Caco-2 (cell line): ENCODE data around the gene PCDHGB2. TPM values are rescaled to one million over a fixed set of nuclear protein-coding genes. Genes with fewer than 3 reads are reported as not detected.

Experiments
- BruUV-seq: library from RNA; stranded (reverse); fragments of 400-500 nt; replicated peaks from 2 replicates; lab custom pipeline; 2021; lab: Mats Ljungman, UMichigan
- CTCF ChIA-PET: fragments of 300-600 bp; sonication (Branson Sonifier 250); formaldehyde crosslinking; loops from one replicate; lab custom pipeline; 2022; ENCODE audit warnings: antibody characterized with exemption; lab: Charles Lee
- POLR2A ChIA-PET: fragments of 300-600 bp; sonication (Branson Sonifier 250); formaldehyde crosslinking; loops from one replicate; lab custom pipeline; 2022; ENCODE audit warnings: antibody characterized with exemption; lab: Charles Lee
- DNase-seq, 2 experiments: peaks; one replicate each; pipeline versions ENCODE4 v3.0.0 to v3.0.0-alpha.2; 2020 to 2022
- H3K27me3 ChIP-seq: replicated peaks from 2 replicates; pipeline ENCODE4 v1.6.0; 2011; ENCODE audit warnings: low read length; ENCODE audit not compliant: control insufficient read depth, insufficient read depth
- H3K36me3 ChIP-seq: 2 replicates; pipeline ENCODE4 v1.5.1; 2011; ENCODE audit warnings: low read length; ENCODE audit not compliant: control insufficient read depth, insufficient read depth
- H3K4me1 ChIP-seq: fragments of 250-450 bp; sonication (Bioruptor Pico); 2 replicates; pipeline ENCODE4 v1.5.1; 2020; ENCODE audit warnings: mild to moderate bottlenecking
- H3K4me3 ChIP-seq: 2 replicates; pipeline ENCODE4 v1.5.1; 2011; ENCODE audit warnings: low read depth, mild to moderate bottlenecking, control low read depth, low read length
- H3K9me3 ChIP-seq: fragments of 250-450 bp; sonication (Bioruptor Pico); 2 replicates; pipeline ENCODE4 v1.5.1; 2020; ENCODE audit warnings: mild to moderate bottlenecking, moderate library complexity
- H3K27ac Mint-ChIP-seq: one replicate; pipeline ENCODE4 v1.8.0; 2022; ENCODE audit warnings: mixed read lengths; ENCODE audit not compliant: unreplicated experiment
- H3K27me3 Mint-ChIP-seq: one replicate; pipeline ENCODE4 v1.8.0; 2022; ENCODE audit warnings: mixed read lengths; ENCODE audit not compliant: insufficient read depth, unreplicated experiment
- H3K36me3 Mint-ChIP-seq: one replicate; pipeline ENCODE4 v1.8.0; 2022; ENCODE audit warnings: mild to moderate bottlenecking, mixed read lengths; ENCODE audit not compliant: insufficient read depth, unreplicated experiment
- H3K4me1 Mint-ChIP-seq: one replicate; pipeline ENCODE4 v1.8.0; 2022; ENCODE audit warnings: low read depth, mixed read lengths; ENCODE audit not compliant: unreplicated experiment
- H3K4me3 Mint-ChIP-seq: one replicate; pipeline ENCODE4 v1.8.0; 2022; ENCODE audit warnings: mild to moderate bottlenecking, moderate library complexity, mixed read lengths; ENCODE audit not compliant: unreplicated experiment
- H3K9me3 Mint-ChIP-seq: one replicate; pipeline ENCODE4 v1.8.0; 2022; ENCODE audit warnings: mixed read lengths; ENCODE audit not compliant: unreplicated experiment
- intact Hi-C: fragments of 100-400 bp; cut with micrococcal nuclease; formaldehyde crosslinking; loops from one replicate; pipeline ENCODE4 v1.10.0; 2022; ENCODE audit not compliant: unreplicated experiment
- total RNA-seq: library from RNA; stranded (reverse); gene quantifications from 2 replicates; pipeline ENCODE4 v1.2.3, GENCODE V29; 2022
- TF ChIP-seq, protein P1 (sequence below), 2 experiments: fragments of 200-600 bp in 1 of 2; IDR thresholded peaks; 1 replicate in 1 of 2; 2 replicates in 1 of 2; pipeline versions ENCODE4 v1.5.1 to v1.8.0; 2011 to 2022; ENCODE audit warnings: antibody characterized with exemption in 1 of 2, control low read depth in 1 of 2, inconsistent platforms in 1 of 2, low read depth in 1 of 2, low read length in 1 of 2, mild to moderate bottlenecking in 1 of 2, moderate library complexity in 1 of 2; ENCODE audit not compliant: insufficient read depth in 1 of 2, severe bottlenecking in 1 of 2, unreplicated experiment in 1 of 2

PCDHGB2 gene
- total RNA-seq, 1 experiment from 2014 or later: 1.3 TPM

DNA sequence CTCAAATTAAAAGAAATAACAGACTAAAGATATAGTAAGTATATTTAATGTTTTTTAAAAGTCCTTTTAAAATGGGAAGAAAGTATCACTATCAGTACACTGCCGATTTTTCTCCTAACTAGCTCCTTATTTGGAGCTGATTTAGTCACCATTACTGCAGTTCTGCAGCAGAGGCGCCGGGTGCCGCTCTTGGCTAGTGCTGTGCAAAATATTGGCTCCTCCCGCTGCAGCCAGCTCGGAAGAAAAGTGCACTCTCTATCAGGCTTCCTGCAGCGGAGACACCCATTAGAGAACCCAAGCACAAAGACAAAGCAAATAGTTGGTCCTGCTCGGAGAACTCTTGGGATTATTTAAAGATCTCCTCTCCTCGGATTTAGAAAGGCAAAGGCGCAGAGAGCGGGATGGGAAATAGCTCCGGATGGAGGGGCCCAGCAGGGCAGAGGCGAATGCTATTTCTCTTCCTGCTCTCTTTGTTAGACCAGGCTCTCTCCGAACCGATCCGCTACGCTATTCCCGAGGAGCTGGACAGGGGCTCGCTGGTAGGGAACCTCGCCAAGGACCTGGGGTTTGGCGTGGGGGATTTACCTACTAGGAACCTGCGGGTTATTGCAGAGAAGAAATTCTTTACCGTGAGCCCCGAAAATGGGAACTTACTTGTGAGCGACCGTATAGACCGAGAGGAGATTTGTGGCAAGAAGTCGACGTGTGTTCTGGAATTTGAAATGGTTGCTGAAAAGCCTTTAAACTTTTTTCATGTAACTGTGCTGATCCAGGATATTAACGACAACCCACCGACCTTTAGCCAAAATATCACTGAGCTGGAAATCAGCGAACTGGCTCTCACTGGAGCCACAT lies 10.4 kb downstream of the PCDHGB2 start, which contains the start of gene PCDHGB3:
PCDHGB3 (plus strand) TSS at position 249 of the 855 bp plus-strand sequence; CDS start at position 402, 153 bp downstream.
- H3K4me1 ChIP-seq: no peaks in the 10 kb centered on the region
- Mint-ChIP-seq H3K4me3 (no peak within 1 kb of the TSS), H3K9me3 (peaks cover 7% of the 10 kb centered on the region), H3K27me3 (no peaks in the 10 kb centered on the region), H3K27ac (no peak within 1 kb of the TSS), H3K36me3 (no peaks in the 10 kb centered on the region), H3K4me1 (no peaks in the 10 kb centered on the region)
- ChIA-PET CTCF (interaction anchor here (0.9 to 1.8 kb wide), 7 partner anchors 27 to 194 kb away, joined by 3 to 8 read pairs (median 5); partner anchors contain the start of genes PCDHB14, PCDHGB5 and TAF7), POLR2A (no interaction called here)
- no TSS peak for BruUV-seq
- DNase-seq: peak in 1 of 2 experiments; percentile 19
- no peaks in the 10 kb centered on the region for H3K27me3 ChIP-seq
- intact Hi-C loops: no loop called here
- H3K4me3 ChIP-seq: no peak within 1 kb of the TSS
- H3K9me3 ChIP-seq: no peaks in the 10 kb centered on the region; the same call in 1 of the 2 replicates
- H3K36me3 ChIP-seq: no peaks in the 10 kb centered on the region
- TF ChIP-seq, protein P1, sequence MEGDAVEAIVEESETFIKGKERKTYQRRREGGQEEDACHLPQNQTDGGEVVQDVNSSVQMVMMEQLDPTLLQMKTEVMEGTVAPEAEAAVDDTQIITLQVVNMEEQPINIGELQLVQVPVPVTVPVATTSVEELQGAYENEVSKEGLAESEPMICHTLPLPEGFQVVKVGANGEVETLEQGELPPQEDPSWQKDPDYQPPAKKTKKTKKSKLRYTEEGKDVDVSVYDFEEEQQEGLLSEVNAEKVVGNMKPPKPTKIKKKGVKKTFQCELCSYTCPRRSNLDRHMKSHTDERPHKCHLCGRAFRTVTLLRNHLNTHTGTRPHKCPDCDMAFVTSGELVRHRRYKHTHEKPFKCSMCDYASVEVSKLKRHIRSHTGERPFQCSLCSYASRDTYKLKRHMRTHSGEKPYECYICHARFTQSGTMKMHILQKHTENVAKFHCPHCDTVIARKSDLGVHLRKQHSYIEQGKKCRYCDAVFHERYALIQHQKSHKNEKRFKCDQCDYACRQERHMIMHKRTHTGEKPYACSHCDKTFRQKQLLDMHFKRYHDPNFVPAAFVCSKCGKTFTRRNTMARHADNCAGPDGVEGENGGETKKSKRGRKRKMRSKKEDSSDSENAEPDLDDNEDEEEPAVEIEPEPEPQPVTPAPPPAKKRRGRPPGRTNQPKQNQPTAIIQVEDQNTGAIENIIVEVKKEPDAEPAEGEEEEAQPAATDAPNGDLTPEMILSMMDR (IDR thresholded peaks at IDR 0.05; ENCODE audit: insufficient read depth in 1 of 2, low read depth in 1 of 2, low read length in 1 of 2, severe bottlenecking in 1 of 2, unreplicated experiment in 1 of 2): no peak

DNA sequence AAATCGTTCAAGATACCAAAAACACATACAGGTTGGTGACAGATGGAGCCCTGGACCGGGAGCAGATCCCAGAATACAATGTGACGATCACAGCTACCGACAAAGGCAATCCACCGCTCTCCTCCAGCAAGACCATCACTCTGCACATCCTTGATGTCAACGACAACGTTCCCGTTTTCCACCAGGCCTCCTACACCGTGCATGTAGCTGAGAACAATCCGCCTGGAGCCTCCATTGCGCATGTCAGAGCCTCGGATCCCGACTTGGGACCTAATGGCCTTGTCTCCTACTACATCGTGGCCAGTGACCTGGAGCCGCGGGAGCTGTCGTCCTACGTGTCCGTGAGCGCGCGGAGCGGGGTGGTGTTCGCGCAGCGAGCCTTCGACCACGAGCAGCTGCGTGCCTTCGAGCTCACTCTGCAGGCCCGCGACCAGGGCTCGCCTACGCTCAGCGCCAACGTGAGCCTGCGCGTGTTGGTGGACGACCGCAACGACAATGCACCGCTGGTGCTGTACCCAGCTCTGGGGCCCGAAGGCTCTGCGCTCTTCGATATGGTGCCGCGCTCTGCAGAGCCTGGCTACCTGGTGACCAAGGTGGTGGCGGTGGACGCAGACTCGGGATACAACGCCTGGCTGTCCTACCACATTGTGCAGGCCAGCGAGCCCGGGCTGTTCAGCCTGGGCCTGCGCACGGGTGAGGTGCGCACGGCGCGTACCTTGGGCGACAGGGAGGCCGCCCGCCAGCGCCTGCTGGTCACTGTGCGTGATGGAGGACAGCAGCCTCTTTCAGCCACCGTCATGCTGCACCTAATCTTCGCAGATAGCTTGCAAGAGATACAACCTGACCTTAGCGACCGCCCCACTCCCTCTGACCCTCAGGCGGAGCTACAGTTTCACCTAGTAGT lies 12.0 kb downstream of the PCDHGB2 start:
- H3K4me3 Mint-ChIP-seq: no peak overlapping the region
- H3K4me1 Mint-ChIP-seq: no peaks in the 10 kb centered on the region
- Histone ChIP-seq H3K27me3 (no peaks in the 10 kb centered on the region), H3K36me3 (no peaks in the 10 kb centered on the region), H3K4me3 (no peak overlapping the region), H3K4me1 (no peaks in the 10 kb centered on the region), H3K9me3 (no peaks in the 10 kb centered on the region; the same call in 1 of the 2 replicates)
- no peak overlapping the region for H3K27ac Mint-ChIP-seq
- intact Hi-C loops: no loop called here
- TF ChIP-seq, protein P1 (IDR thresholded peaks at IDR 0.05; ENCODE audit: insufficient read depth in 1 of 2, low read depth in 1 of 2, low read length in 1 of 2, severe bottlenecking in 1 of 2, unreplicated experiment in 1 of 2): no peak
- H3K9me3 Mint-ChIP-seq: no peaks in the 10 kb centered on the region
- no peaks in the 10 kb centered on the region for H3K36me3 Mint-ChIP-seq
- no peak for DNase-seq
- BruUV-seq: no TSS peak
- H3K27me3 Mint-ChIP-seq: no peaks in the 10 kb centered on the region
- CTCF ChIA-PET: interaction anchor here (0.8 kb wide), 1 partner anchor 192 kb away, joined by 3 read pairs; no protein-coding TSS in a partner anchor
- POLR2A ChIA-PET: no interaction called here
